Panc1 (cell line): ENCODE data around the gene ENPP7. TPM values are rescaled to one million over a fixed set of nuclear protein-coding genes. Genes with fewer than 3 reads are reported as not detected.

Source experiments
- ATAC-seq: fragments of 200-7000 bp; cut with Tn5 transposase; 2 replicates; pipeline ENCODE4 v1.9.1; 2020; ENCODE audit warnings: mild to moderate bottlenecking, moderate library complexity
- BruUV-seq: library from RNA; stranded (reverse); fragments of 400-500 nt; replicated peaks from 2 replicates; lab custom pipeline; 2021; lab: Mats Ljungman, UMichigan
- CTCF ChIA-PET: fragments of 300-600 bp; sonication (Branson Sonifier 250); formaldehyde crosslinking; loops from one replicate; lab custom pipeline; 2022; ENCODE audit warnings: antibody characterized with exemption; lab: Charles Lee
- POLR2A ChIA-PET: fragments of 300-600 bp; sonication (Branson Sonifier 250); formaldehyde crosslinking; loops from one replicate; lab custom pipeline; 2022; ENCODE audit warnings: antibody characterized with exemption; lab: Charles Lee
- DNase-seq: peaks from one replicate; pipeline ENCODE4 v3.0.0-alpha.2; 2010; ENCODE audit warnings: low read depth, low spot score
- H3K27ac ChIP-seq: 2 replicates; pipeline ENCODE4 v1.5.1; 2011; ENCODE audit warnings: mild to moderate bottlenecking, low read length, inconsistent platforms
- H3K27me3 ChIP-seq: fragments of 200-500 bp; sonication (Bioruptor generic); 2 replicates; pipeline ENCODE4 v1.6.0; 2014; ENCODE audit warnings: low read length, inconsistent platforms; ENCODE audit not compliant: control insufficient read depth, insufficient read depth
- H3K36me3 ChIP-seq: fragments of 200-500 bp; sonication (Bioruptor generic); 2 replicates; pipeline ENCODE4 v1.5.1; 2014; ENCODE audit warnings: inconsistent platforms, mild to moderate bottlenecking, low read length, moderate library complexity; ENCODE audit not compliant: control insufficient read depth, insufficient read depth
- H3K4me1 ChIP-seq: 2 replicates; pipeline ENCODE4 v1.5.1; 2011; ENCODE audit warnings: inconsistent platforms, mild to moderate bottlenecking, low read length, moderate library complexity; ENCODE audit not compliant: control insufficient read depth, insufficient read depth
- H3K4me3 ChIP-seq, 2 experiments: 2 replicates each; pipeline ENCODE4 v1.5.1; 2011 to 2012; ENCODE audit warnings: low read depth in 2 of 2, low read length in 2 of 2, mild to moderate bottlenecking in 2 of 2, inconsistent platforms in 1 of 2, moderate library complexity in 1 of 2
- H3K9me3 ChIP-seq: fragments of 200-500 bp; sonication (Bioruptor generic); 2 replicates; pipeline ENCODE4 v1.5.1; 2014; ENCODE audit warnings: low read depth, mild to moderate bottlenecking, inconsistent platforms, low read length, moderate library complexity; ENCODE audit not compliant: control insufficient read depth, insufficient read depth
- CTCF ChIP-seq: fragments of 450-650 bp; IDR thresholded peaks from 2 replicates; pipeline ENCODE4 v1.5.1; 2017; ENCODE audit warnings: mild to moderate bottlenecking
- POLR2AphosphoS5 ChIP-seq: IDR thresholded peaks from 2 replicates; pipeline ENCODE4 v1.6.1; 2012; ENCODE audit warnings: mild to moderate bottlenecking, low read depth, low read length, moderate library complexity
- REST ChIP-seq, 2 experiments: IDR thresholded peaks; 2 replicates each; pipeline ENCODE4 v1.6.1; 2011 to 2012; ENCODE audit warnings: low read depth in 2 of 2, control low read depth in 1 of 2, low read length in 1 of 2, mild to moderate bottlenecking in 1 of 2, moderate library complexity in 1 of 2; ENCODE audit not compliant: insufficient read depth in 1 of 2
- SIN3A ChIP-seq: IDR thresholded peaks from 2 replicates; pipeline ENCODE4 v1.6.1; 2012; ENCODE audit warnings: low read depth, mild to moderate bottlenecking, low read length, moderate library complexity, borderline replicate concordance; ENCODE audit not compliant: insufficient read depth
- TCF7L2 ChIP-seq: IDR thresholded peaks from 2 replicates; pipeline ENCODE4 v1.6.1; 2011; ENCODE audit warnings: mild to moderate bottlenecking, low read depth, low read length, inconsistent platforms
- in situ Hi-C: cut with HindIII; loops from 2 replicates; pipeline ENCODE4 v1.10.0; 2016; ENCODE audit warnings: low sequenced_read_pairs, low pct_unique_long_range_greater_than_20kb
- intact Hi-C: fragments of 100-400 bp; cut with micrococcal nuclease; formaldehyde crosslinking; loops from one replicate; pipeline ENCODE4 v1.10.0; 2022; ENCODE audit not compliant: unreplicated experiment
- total RNA-seq: library from RNA; stranded (reverse); gene quantifications from one replicate; pipeline ENCODE4 v1.2.1, GENCODE V29; 2021; ENCODE audit not compliant: unreplicated experiment

ENPP7 gene
- total RNA-seq, 1 experiment from 2014 or later = not detected

- H3K27me3 ChIP-seq = no peaks in the 10 kb centered on the region
- intact Hi-C loops (loop anchor here (10.0 kb wide), 1 partner anchor 95 kb away; the partner anchor contains the start of gene CBX4), in situ Hi-C loops (no loop called here)
- no peak for ATAC-seq
- H3K27ac ChIP-seq = no peak overlapping the region
- no peaks in the 10 kb centered on the region for H3K9me3 ChIP-seq
- no TSS peak for BruUV-seq
- H3K4me3 ChIP-seq = no peak overlapping the region
- TF ChIP-seq CTCF (no peak), POLR2AphosphoS5 (no peak), TCF7L2 (no peak)
- H3K36me3 ChIP-seq = no peaks in the 10 kb centered on the region
- no peak for DNase-seq
- H3K4me1 ChIP-seq = no peaks in the 10 kb centered on the region
- POLR2A ChIA-PET = no interaction called here
- CTCF ChIA-PET = interaction anchor here (0.6 kb wide), 1 partner anchor 211 kb away, joined by 4 read pairs; no protein-coding TSS in a partner anchor
Observed at GRCh38 chr17:79739148-79740062, 8.7 kb downstream of the ENPP7 start.

- BruUV-seq = no TSS peak
- POLR2A ChIA-PET = no interaction called here
- no peak for ATAC-seq
Observed at GRCh38 chr17:79740413-79740812, 9.7 kb downstream of the ENPP7 start.

More at GRCh38 chr17:79740413-79740812, 9.7 kb downstream of the ENPP7 start:
- Histone ChIP-seq H3K4me3 (no peak overlapping the region), H3K27me3 (no peaks in the 10 kb centered on the region), H3K9me3 (no peaks in the 10 kb centered on the region), H3K4me1 (no peaks in the 10 kb centered on the region), H3K36me3 (no peaks in the 10 kb centered on the region), H3K27ac (no peak overlapping the region)
- in situ Hi-C loops (no loop called here), intact Hi-C loops (loop anchor here (10.0 kb wide), 1 partner anchor 94 kb away; the partner anchor contains the start of gene CBX4)
- DNase-seq = no peak
- TF ChIP-seq SIN3A = no peak
- no peak for TF ChIP-seq TCF7L2
- no peak for TF ChIP-seq POLR2AphosphoS5
- no peak for TF ChIP-seq REST (IDR thresholded peaks at IDR 0.05; ENCODE audit: insufficient read depth in 1 of 2, low read depth in 2 of 2, low read length in 1 of 2)
- TF ChIP-seq CTCF = no peak
- CTCF ChIA-PET = interaction anchor here (0.6 kb wide), 1 partner anchor 888 kb away, joined by 3 read pairs; no protein-coding TSS in a partner anchor
